Skeletal muscle tissue (tissue), 4 donors: ENCODE measurements around the gene MAPT. TPM values are rescaled to one million over a fixed set of nuclear protein-coding genes. Genes with fewer than 3 reads are reported as not detected.

Experiments used
- H3K27ac ChIP-seq: one replicate; pipeline ENCODE4 v1.7.0; 2013; ENCODE audit warnings: mild to moderate bottlenecking, low read depth, low read length, inconsistent platforms
- H3K27me3 ChIP-seq, 3 donors: one replicate each; pipeline ENCODE4 v1.7.0; 2013; ENCODE audit warnings: low read length in 3 of 3; ENCODE audit not compliant: control insufficient read depth in 3 of 3, insufficient read depth in 3 of 3
- H3K36me3 ChIP-seq, 3 donors: one replicate each; pipeline ENCODE4 v1.7.0; 2013; ENCODE audit warnings: low read length in 3 of 3; ENCODE audit not compliant: control insufficient read depth in 3 of 3, insufficient read depth in 3 of 3
- H3K4me1 ChIP-seq, 3 donors: one replicate each; pipeline ENCODE4 v1.7.0; 2013; ENCODE audit warnings: low read length in 3 of 3, mild to moderate bottlenecking in 3 of 3; ENCODE audit not compliant: control insufficient read depth in 3 of 3, insufficient read depth in 3 of 3
- H3K4me3 ChIP-seq, 3 donors: one replicate each; pipeline ENCODE4 v1.7.0; 2013; ENCODE audit warnings: low read length in 3 of 3
- H3K9ac ChIP-seq, 3 donors: one replicate each; pipeline ENCODE4 v1.7.0; 2013; ENCODE audit warnings: low read length in 3 of 3, mild to moderate bottlenecking in 3 of 3, moderate library complexity in 2 of 3, low read depth in 1 of 3
- H3K9me3 ChIP-seq, 3 donors: one replicate each; pipeline ENCODE4 v1.7.0; 2013; ENCODE audit warnings: low read length in 3 of 3; ENCODE audit not compliant: control insufficient read depth in 3 of 3
- total RNA-seq: library from RNA; depleted of rRNA; stranded (reverse); fragments of >200 nt; gene quantifications from one replicate; pipeline ENCODE4 v1.2.3, GENCODE V29; 2014
- donor health status: Osteomylitis.

MAPT gene
- total RNA-seq, 1 donor from 2014 or later: 4.7 TPM

- Histone ChIP-seq H3K9ac (no peak overlapping the region), H3K4me1 (no peaks in the 10 kb centered on the region), H3K27me3 (no peaks in the 10 kb centered on the region), H3K4me3 (no peak overlapping the region), H3K9me3 (no peaks in the 10 kb centered on the region), H3K36me3 (peaks cover 6 to 23% (median 22%) of the 10 kb centered on the region in 3 donors), H3K27ac (no peak overlapping the region)
Observed at GRCh38 chr17:45987706-45988105, 93.4 kb downstream of the MAPT start.

GRCh38 chr17:45989759-45990158 lies 95.4 kb downstream of the MAPT start:
- no peak overlapping the region for H3K4me3 ChIP-seq
- H3K9me3 ChIP-seq: no peaks in the 10 kb centered on the region

GRCh38 chr17:45990886-45991285 lies 96.5 kb downstream of the MAPT start:
- H3K9ac ChIP-seq: no peak overlapping the region
- no peak overlapping the region for H3K27ac ChIP-seq
- H3K36me3 ChIP-seq: peaks cover 2 to 25% (median 14%) of the 10 kb centered on the region in 3 donors

More at GRCh38 chr17:45989759-45990158, 95.4 kb downstream of the MAPT start:
- Histone ChIP-seq H3K4me1 (no peaks in the 10 kb centered on the region), H3K27ac (no peak overlapping the region), H3K9ac (no peak overlapping the region), H3K36me3 (peaks cover 2 to 26% (median 14%) of the 10 kb centered on the region in 3 donors), H3K27me3 (no peaks in the 10 kb centered on the region)

GRCh38 chr17:45991341-45991740 lies 97.0 kb downstream of the MAPT start:
- H3K9me3 ChIP-seq: no peaks in the 10 kb centered on the region
- no peaks in the 10 kb centered on the region for H3K27me3 ChIP-seq
- H3K4me1 ChIP-seq: peaks cover 8 to 13% (median 10%) of the 10 kb centered on the region in 3 donors
- peaks cover 2 to 24% (median 14%) of the 10 kb centered on the region in 3 donors for H3K36me3 ChIP-seq
- H3K9ac ChIP-seq: no peak overlapping the region
- no peak overlapping the region for H3K27ac ChIP-seq
- H3K4me3 ChIP-seq: no peak overlapping the region

More at GRCh38 chr17:45990886-45991285, 96.5 kb downstream of the MAPT start:
- Histone ChIP-seq H3K4me1 (peaks cover 7 to 11% (median 8%) of the 10 kb centered on the region in 3 donors), H3K27me3 (no peaks in the 10 kb centered on the region), H3K9me3 (no peaks in the 10 kb centered on the region), H3K4me3 (no peak overlapping the region)

- H3K36me3 ChIP-seq: peaks cover 3 to 27% (median 20%) of the 10 kb centered on the region in 3 donors
- H3K27me3 ChIP-seq: no peaks in the 10 kb centered on the region
- no peaks in the 10 kb centered on the region for H3K9me3 ChIP-seq
- peaks cover 8 to 13% (median 10%) of the 10 kb centered on the region in 3 donors for H3K4me1 ChIP-seq
- no peak overlapping the region for H3K27ac ChIP-seq
- no peak overlapping the region for H3K9ac ChIP-seq
- H3K4me3 ChIP-seq: no peak overlapping the region
Observed at GRCh38 chr17:45992175-45992574, 97.8 kb downstream of the MAPT start.

- Histone ChIP-seq H3K9ac (no peak overlapping the region), H3K27me3 (no peaks in the 10 kb centered on the region), H3K4me1 (peaks cover 8 to 13% (median 10%) of the 10 kb centered on the region in 3 donors), H3K36me3 (peaks cover 4 to 26% (median 15%) of the 10 kb centered on the region in 3 donors), H3K4me3 (no peak overlapping the region), H3K9me3 (no peaks in the 10 kb centered on the region), H3K27ac (no peak overlapping the region)
Observed at GRCh38 chr17:45992904-45993303, 98.5 kb downstream of the MAPT start.

GRCh38 chr17:45993962-45994627 lies 99.7 kb downstream of the MAPT start:
- Histone ChIP-seq H3K27me3 (no peaks in the 10 kb centered on the region), H3K27ac (no peak overlapping the region), H3K4me3 (no peak overlapping the region), H3K36me3 (peaks cover 4 to 28% (median 18%) of the 10 kb centered on the region in 3 donors), H3K4me1 (peaks cover 8 to 13% (median 10%) of the 10 kb centered on the region in 3 donors), H3K9me3 (no peaks in the 10 kb centered on the region), H3K9ac (no peak overlapping the region)

GRCh38 chr17:45994987-45995386 lies 100.6 kb downstream of the MAPT start:
- Histone ChIP-seq H3K9me3 (no peaks in the 10 kb centered on the region), H3K9ac (peak overlapping the region in 1 of 3 donors; percentile 57), H3K36me3 (peaks cover 4 to 28% (median 18%) of the 10 kb centered on the region in 3 donors), H3K4me3 (no peak overlapping the region), H3K27me3 (no peaks in the 10 kb centered on the region), H3K4me1 (peaks cover 8 to 13% (median 10%) of the 10 kb centered on the region in 3 donors), H3K27ac (no peak overlapping the region)

GRCh38 chr17:45995627-45996270 lies 101.4 kb downstream of the MAPT start:
- Histone ChIP-seq H3K4me1 (peaks cover 8 to 13% (median 10%) of the 10 kb centered on the region in 3 donors), H3K27ac (no peak overlapping the region), H3K36me3 (peaks cover 4 to 26% (median 14%) of the 10 kb centered on the region in 3 donors)

More at GRCh38 chr17:45995627-45996270, 101.4 kb downstream of the MAPT start:
- Histone ChIP-seq H3K27me3 (no peaks in the 10 kb centered on the region), H3K9me3 (no peaks in the 10 kb centered on the region), H3K9ac (peak overlapping the region in 2 of 3 donors; percentile 24 to 57), H3K4me3 (no peak overlapping the region)
